ENCODE measurements around the gene MAPKAP1.

GRCh38 chr9:125388978-125389377 is 318.0 kb downstream of the MAPKAP1 start:
- TF ChIP-seq ZNF674 (CRISPR knock-in tag; IDR thresholded peaks at IDR 0.05; ENCODE audit: low read depth) (no peak), CBX5 (CRISPR knock-in tag; IDR thresholded peaks at IDR 0.05; ENCODE audit: borderline replicate concordance) (no peak), ZBTB1 (CRISPR knock-in tag; IDR thresholded peaks at IDR 0.05; ENCODE audit: borderline replicate concordance) (no peak)

Measured in HepG2 (cell line).